AG04450 (cell line): ENCODE measurements around the gene FAM13A. TPM values are rescaled to one million over a fixed set of nuclear protein-coding genes. Genes with fewer than 3 reads are reported as not detected.

Experiments used
- CTCF ChIA-PET: fragments of 300-600, 350-600 bp; formaldehyde crosslinking; extraction: SDS; loops from one replicate; lab custom pipeline; 2022; ENCODE audit warnings: antibody characterized with exemption, inconsistent platforms; lab: Charles Lee
- POLR2A ChIA-PET: fragments of 350-600 bp; formaldehyde crosslinking; extraction: SDS; loops from one replicate; lab custom pipeline; 2021; ENCODE audit warnings: antibody characterized with exemption, inconsistent platforms; lab: Yijun Ruan, JAX
- DNase-seq: peaks from one replicate; pipeline ENCODE4 v3.0.0-alpha.2; 2011; ENCODE audit warnings: low read depth, low spot score
- H3K27ac ChIP-seq: one replicate; pipeline ENCODE4 v1.5.1; 2012; ENCODE audit warnings: low read depth, low read length, control low read depth
- H3K27me3 ChIP-seq: one replicate; pipeline ENCODE4 v1.6.0; 2012; ENCODE audit warnings: low read length; ENCODE audit not compliant: control insufficient read depth, insufficient read depth
- H3K4me3 ChIP-seq: 2 replicates; pipeline ENCODE4 v1.5.1; 2011; ENCODE audit warnings: mild to moderate bottlenecking, low read depth, low read length, control low read depth
- H3K9me3 ChIP-seq: 2 replicates; pipeline ENCODE4 v1.5.1; 2012; ENCODE audit warnings: low read length; ENCODE audit not compliant: control insufficient read depth, insufficient read depth
- polyA plus RNA-seq: library from polyadenylated mRNA; depleted of rRNA; stranded (reverse); fragments of >200 nt; gene quantifications from 2 replicates; pipeline ENCODE4 v1.2.3, GENCODE V29; 2011
- TF ChIP-seq, protein P1 (sequence below): IDR thresholded peaks from 2 replicates; pipeline ENCODE4 v1.5.1; 2011; ENCODE audit warnings: low read depth, low read length, control low read depth, inconsistent platforms

FAM13A gene
- polyA plus RNA-seq, 1 experiment, result 27.6 TPM

GRCh38 chr4:88967883-88968331, 89.1 kb downstream of the FAM13A start:
- POLR2A ChIA-PET, result no interaction called here
- DNase-seq, result no peak
- CTCF ChIA-PET, result no interaction called here
- TF ChIP-seq, protein P1, sequence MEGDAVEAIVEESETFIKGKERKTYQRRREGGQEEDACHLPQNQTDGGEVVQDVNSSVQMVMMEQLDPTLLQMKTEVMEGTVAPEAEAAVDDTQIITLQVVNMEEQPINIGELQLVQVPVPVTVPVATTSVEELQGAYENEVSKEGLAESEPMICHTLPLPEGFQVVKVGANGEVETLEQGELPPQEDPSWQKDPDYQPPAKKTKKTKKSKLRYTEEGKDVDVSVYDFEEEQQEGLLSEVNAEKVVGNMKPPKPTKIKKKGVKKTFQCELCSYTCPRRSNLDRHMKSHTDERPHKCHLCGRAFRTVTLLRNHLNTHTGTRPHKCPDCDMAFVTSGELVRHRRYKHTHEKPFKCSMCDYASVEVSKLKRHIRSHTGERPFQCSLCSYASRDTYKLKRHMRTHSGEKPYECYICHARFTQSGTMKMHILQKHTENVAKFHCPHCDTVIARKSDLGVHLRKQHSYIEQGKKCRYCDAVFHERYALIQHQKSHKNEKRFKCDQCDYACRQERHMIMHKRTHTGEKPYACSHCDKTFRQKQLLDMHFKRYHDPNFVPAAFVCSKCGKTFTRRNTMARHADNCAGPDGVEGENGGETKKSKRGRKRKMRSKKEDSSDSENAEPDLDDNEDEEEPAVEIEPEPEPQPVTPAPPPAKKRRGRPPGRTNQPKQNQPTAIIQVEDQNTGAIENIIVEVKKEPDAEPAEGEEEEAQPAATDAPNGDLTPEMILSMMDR, result no peak
- no peak overlapping the region for H3K27ac ChIP-seq
- no peaks in the 10 kb centered on the region for H3K9me3 ChIP-seq
- H3K27me3 ChIP-seq, result no peaks in the 10 kb centered on the region
- no peak overlapping the region for H3K4me3 ChIP-seq

- Histone ChIP-seq H3K4me3 (no peak overlapping the region), H3K27ac (no peak overlapping the region), H3K9me3 (no peaks in the 10 kb centered on the region), H3K27me3 (no peaks in the 10 kb centered on the region)
- DNase-seq, result no peak
- TF ChIP-seq, protein P1, result no peak
- CTCF ChIA-PET, result no interaction called here
- POLR2A ChIA-PET, result no interaction called here
These were observed 91.9 kb downstream of the FAM13A start for GRCh38 chr4:88965053-88965452.

DNA sequence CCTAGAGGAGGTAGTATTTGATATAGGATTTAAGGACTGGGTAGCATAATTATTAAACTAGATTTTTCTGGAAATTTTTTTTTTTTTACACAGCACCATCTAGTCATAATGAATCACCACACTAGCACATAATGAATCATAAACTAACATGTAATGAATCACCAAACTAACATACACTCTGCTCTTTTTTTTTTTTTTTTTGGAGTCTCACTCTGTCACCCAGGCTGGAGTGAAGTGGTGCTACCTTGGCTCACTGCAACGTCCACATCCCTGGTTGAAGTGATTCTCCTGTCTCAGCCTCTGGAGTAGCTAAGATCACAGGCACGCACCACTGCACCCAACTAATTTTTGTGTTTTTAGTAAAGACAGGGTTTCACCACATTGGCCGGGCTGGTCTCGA, 92.5 kb downstream of the FAM13A start:
- TF ChIP-seq, protein P1, result no peak
- H3K4me3 ChIP-seq, result no peak overlapping the region
- H3K27me3 ChIP-seq, result no peaks in the 10 kb centered on the region
- POLR2A ChIA-PET, result interaction anchor here (0.7 kb wide), 1 partner anchor 26 kb away, joined by 3 read pairs; no protein-coding TSS in a partner anchor
- no peak overlapping the region for H3K27ac ChIP-seq
- H3K9me3 ChIP-seq, result no peaks in the 10 kb centered on the region
- no peak for DNase-seq
- CTCF ChIA-PET, result no interaction called here

DNA sequence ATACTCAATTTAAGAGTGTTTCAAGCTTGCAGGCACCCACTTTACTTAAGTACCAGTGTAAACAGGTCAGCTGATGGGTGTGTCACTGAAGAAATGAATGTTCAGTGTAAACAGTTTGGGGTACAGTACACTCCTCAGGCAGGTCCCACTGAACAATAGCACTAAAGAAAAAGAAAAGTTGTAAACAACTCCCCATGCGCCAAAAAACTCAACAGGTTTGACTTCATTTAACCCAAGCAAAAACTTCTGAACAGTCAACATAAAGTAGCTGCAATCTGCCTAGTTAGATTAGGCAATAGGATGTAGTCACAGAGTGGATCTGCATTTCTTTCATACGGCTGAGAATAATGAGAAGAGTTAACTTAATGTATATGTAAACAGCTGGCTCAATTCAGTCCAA, 93.2 kb downstream of the FAM13A start:
- Histone ChIP-seq H3K27ac (no peak overlapping the region), H3K27me3 (no peaks in the 10 kb centered on the region), H3K4me3 (no peak overlapping the region), H3K9me3 (no peaks in the 10 kb centered on the region)
- CTCF ChIA-PET, result interaction anchor here (0.6 kb wide), 1 partner anchor 448 kb away, joined by 3 read pairs; no protein-coding TSS in a partner anchor
- DNase-seq, result no peak
- POLR2A ChIA-PET, result interaction anchor here (0.7 kb wide), 1 partner anchor 27 kb away, joined by 3 read pairs; no protein-coding TSS in a partner anchor
- TF ChIP-seq, protein P1, result no peak

GRCh38 chr4:88962396-88962795, 94.6 kb downstream of the FAM13A start:
- DNase-seq, result no peak
- Histone ChIP-seq H3K9me3 (no peaks in the 10 kb centered on the region), H3K27me3 (no peaks in the 10 kb centered on the region), H3K4me3 (no peak overlapping the region), H3K27ac (no peak overlapping the region)
- POLR2A ChIA-PET, result no interaction called here
- TF ChIP-seq, protein P1, result no peak
- CTCF ChIA-PET, result interaction anchor here (0.7 kb wide), 1 partner anchor 21 kb away, joined by 6 read pairs; no protein-coding TSS in a partner anchor
